ENCODE measurements around the gene GAB3. TPM values are rescaled to one million over a fixed set of nuclear protein-coding genes. Genes with fewer than 3 reads are reported as not detected.

GAB3 gene
- total and polyA plus RNA-seq, 9 of the 15 experiments (the other 6 are each of a cell fraction or from before 2014, with no cell fraction given) = 16.1 to 31.4 (median 20.2) TPM

GRCh38 chrX:154784149-154784995, 33.5 kb upstream of the GAB3 start (continued):
- TF ChIP-seq HINFP (tag; conservative IDR thresholded peaks at IDR 0.05; ENCODE audit: low read depth) (no peak), ZBTB5 (IDR thresholded peaks at IDR 0.05) (no peak), ILF3 (IDR thresholded peaks at IDR 0.05; ENCODE audit: borderline replicate concordance) (no peak), TFE3 (CRISPR knock-in tag; IDR thresholded peaks at IDR 0.05) (peak; percentile 42), ZNF232 (CRISPR knock-in tag; IDR thresholded peaks at IDR 0.05) (no peak), U2AF2 (optimal IDR thresholded peaks at IDR 0.05; ENCODE audit: low read depth, low read length) (no peak), STAT5B (CRISPR knock-in tag; IDR thresholded peaks at IDR 0.05) (no peak), ZSCAN29 (IDR thresholded peaks at IDR 0.05) (no peak), ZC3H11A (IDR thresholded peaks at IDR 0.05; ENCODE audit: low read depth, low read length) (no peak), NFRKB (IDR thresholded peaks at IDR 0.05; ENCODE audit: low read depth) (no peak), AFF4 (CRISPR knock-in tag; IDR thresholded peaks at IDR 0.05) (no peak), XRCC3 (IDR thresholded peaks at IDR 0.05) (no peak), FOXK2 (conservative IDR thresholded peaks at IDR 0.05 in 1 of 2, IDR thresholded peaks at IDR 0.05 in 1 of 2; ENCODE audit: low read depth in 2 of 2) (no peak), NFIC (IDR thresholded peaks at IDR 0.05) (no peak), PCBP2 (IDR thresholded peaks at IDR 0.05; ENCODE audit: low read depth, low read length, poor library complexity, severe bottlenecking) (no peak), THRB (CRISPR knock-in tag; conservative IDR thresholded peaks at IDR 0.05) (0 out of 2 replicates have a peak, but pooled peaks have one; percentile 33), RBM22 (IDR thresholded peaks at IDR 0.05; ENCODE audit: low read depth, low read length, poor library complexity, severe bottlenecking) (no peak)

All from K562 (cell line).